Effector CD8-positive, alpha-beta T cell (primary cell): ENCODE data around the gene NLRP4.
"Not testable (repeated sequence)": the region's sequence is repeated elsewhere in the genome, so short reads cannot be mapped to it uniquely, and the experiment has no call there.

Experiments
- DNase-seq: peaks from one replicate; lab custom pipeline; 2025; lab: John Stamatoyannopoulos, UW

NLRP4 gene

DNA sequence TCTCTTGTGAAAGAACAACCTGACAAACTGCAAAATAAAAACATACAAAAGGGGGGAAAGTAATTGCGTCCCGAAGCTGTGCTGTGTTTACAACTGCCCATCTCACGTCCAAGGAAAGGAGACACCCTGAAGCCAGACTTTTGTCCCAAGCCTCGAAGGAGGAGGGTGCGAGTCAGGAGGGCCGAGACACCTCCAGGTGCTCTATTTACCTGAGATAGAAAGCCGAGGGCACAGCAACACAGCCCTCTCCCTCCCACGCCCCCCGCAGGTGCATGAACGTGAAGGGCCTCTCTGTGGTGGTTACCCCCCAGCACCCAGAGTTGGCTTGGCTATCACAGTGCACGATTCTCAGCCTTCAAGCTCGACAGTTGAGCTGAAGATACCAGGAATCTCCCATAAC lies 62.6 kb downstream of the NLRP4 start:
- DNase-seq, result no peak

DNA sequence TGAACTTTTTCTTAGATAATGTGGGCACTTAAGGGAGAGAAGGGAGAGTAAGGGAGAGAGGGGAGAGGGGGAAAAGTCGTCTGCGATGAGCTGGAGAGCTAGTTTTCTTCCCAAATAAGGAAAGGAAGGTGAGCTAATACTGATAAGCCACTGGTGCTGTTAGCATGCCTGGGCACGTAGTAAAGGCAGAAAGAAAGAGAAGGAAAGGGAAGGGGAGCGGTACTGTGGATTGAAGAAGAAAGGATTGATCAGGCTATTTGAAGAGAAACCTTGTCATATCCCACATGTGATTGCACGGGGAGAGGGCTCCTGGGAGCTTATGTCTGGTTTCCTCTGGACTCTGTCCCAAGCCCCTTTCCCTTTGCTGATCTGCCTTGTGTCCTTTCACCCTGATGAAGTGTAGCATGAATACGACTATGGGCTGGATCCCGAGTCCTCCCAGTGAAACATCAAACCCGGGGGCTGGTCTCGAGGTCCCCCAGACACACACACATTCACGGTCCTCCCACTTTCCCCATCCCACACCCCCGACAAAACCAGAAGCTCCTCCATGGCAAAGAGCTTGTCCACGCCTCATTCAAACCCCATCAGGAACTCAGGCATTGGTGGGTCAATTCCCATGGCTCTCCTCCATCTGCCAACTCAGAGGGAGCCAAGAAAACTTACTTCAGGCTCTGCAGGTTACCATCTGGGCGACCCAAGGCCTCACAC lies 65.2 kb downstream of the NLRP4 start:
- DNase-seq, result no peak

DNA sequence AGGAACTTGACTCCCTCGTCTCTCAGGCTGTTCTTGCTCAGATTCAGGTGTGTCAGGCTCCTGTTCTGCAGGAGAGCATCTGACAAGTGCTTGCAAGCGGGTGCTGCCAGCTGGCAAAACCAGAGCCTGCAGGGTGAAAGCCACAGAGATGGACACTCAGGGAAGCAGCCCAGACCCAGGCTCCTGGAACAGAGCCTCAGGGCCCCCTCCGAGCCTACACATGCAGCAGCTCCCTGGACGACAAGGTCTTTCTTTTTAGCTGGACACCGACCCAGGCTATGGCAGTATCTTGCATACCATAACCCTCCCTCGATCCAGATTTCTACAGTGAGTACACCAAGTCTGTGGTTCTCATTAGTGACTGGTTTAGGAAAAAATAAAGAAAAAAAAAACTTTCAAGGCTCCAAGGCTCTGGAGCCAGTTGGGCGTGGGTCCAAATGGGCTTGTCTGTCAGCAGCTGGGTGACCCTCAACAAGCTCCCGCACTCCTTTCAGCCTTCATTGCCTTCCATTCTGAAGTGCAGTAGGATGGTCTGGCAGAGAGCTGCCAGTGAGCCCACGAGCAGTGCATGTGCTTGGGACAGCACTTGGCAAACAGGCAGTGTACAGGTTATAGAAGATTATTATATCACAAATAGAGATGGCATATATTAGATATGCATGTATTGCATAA lies 65.9 kb downstream of the NLRP4 start:
- DNase-seq, result no peak

DNA sequence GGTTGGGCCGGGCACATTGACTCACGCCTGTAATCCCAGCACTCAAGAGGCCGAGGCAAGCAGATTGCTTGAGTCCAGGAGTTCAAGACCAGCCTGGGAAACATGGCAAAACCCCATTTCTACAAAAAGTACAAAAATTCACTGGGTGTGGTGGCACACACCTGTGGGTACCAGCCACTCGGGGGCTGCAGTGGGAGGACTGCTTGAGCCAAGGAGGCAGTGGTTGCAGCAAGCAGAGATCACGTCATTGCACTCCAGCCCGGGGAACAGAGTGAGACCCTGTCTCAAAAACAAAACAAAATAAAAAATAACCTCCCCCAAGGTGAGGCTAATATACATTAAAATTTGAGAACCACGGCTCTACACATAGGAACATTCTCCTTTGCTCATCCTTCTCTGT lies 70.9 kb downstream of the NLRP4 start:
- no peak for DNase-seq

DNA sequence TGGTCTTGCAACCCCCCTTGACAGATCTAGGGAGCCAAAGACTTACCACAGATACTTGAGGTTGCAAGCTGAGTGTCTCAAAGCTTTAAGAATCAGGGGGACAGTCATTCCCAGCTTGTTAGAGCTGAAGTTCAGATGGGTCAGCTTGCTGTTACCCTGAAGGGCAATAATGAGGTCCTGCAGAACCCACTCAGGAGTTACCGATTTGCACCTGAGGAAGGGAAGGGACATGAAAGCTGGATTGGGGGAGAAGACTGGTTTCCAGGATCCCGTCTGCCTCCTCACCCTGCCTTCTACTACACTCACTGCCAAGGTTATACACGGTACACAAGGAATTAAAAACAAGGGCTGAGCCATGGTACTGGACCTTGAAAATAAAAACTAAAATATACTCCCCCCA lies 71.4 kb downstream of the NLRP4 start:
- no peak for DNase-seq

DNA sequence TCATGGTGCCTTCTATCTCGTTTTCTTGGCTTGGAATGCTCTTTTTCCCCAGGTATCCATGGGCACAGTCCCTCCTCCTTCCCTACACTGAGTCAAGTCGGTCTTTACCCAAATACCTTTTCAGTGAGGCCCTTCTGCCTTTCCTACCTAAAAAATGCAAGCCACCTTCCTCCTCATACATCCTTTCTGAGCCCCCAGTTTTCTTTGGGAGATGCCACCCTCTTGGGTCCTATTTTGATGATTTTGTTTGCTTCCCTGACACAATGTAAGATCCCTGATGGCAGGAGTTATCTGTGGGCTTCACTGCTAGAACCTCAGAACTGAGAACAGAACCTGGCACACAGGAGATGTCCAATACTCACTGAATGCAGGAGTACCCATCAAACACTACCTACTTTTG lies 73.5 kb downstream of the NLRP4 start:
- DNase-seq, result no peak

DNA sequence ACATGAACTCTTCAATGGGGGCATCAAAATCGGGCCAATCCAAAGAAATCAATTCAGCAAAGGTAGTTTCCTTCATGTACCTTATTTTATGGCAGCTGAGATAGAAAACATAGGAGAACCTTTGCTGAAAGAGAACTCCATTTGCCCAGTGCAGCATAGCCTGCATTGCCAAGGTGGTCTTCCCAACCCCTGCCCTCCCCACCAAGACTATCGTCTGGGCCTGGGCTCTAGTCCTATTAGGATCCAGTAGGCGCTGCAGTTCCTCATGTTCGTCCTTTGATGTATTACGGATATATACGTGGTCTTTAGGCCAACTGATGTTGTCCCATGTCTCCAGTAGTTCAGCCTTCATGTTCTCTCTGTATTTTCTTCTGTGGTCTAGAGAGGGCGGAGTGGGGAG lies 76.6 kb downstream of the NLRP4 start:
- DNase-seq, result no peak

DNA sequence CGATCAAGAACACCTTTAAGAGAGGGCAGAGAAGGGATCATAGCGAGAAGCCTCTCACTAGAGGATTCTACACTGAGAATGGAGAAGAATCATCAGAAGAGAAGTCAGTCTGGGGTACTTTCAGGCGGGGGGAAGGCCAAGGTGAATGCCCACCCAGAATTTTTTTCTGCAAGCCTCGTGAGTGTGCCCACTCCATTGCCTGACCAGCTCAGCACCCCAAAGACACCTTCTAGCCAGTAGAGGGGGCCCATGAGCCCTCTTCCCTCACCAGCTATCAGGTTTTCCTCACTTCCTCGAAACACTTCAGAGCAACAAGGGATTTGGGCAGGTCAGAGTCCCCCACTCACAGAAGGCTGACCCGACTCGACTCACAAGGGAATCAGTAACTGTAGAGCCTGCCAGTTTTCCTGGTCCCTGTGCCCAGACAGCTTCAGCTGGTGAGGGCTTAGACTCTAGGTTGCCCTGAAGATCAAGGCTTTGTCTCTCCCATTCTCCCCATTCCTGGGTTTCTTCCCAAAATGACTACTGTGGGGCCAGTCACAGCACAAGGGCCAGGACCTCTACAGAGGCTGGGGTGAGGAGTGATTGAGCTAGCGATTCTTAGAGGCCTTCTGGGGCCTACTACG lies 77.4 kb downstream of the NLRP4 start:
- no peak for DNase-seq

DNA sequence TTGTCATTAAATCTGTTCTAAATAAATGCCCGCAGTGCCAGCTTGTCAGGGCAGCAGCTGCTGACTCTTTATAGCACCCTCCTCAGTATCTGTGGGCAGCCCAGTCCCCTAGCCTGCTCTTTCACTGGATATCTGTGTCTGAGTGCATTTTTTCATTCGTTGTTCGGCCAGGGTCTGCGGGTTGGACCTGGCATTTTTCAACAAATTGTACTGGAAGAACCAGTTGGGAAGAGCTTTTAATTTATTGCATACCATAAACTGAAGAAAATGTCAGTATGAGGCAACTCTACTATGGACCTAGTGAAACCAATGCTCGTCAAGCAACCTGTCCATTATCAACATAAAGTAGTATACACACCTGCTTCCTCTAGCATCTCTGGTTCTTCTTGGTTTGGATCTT lies 87.2 kb downstream of the NLRP4 start:
- no peak for DNase-seq

DNA sequence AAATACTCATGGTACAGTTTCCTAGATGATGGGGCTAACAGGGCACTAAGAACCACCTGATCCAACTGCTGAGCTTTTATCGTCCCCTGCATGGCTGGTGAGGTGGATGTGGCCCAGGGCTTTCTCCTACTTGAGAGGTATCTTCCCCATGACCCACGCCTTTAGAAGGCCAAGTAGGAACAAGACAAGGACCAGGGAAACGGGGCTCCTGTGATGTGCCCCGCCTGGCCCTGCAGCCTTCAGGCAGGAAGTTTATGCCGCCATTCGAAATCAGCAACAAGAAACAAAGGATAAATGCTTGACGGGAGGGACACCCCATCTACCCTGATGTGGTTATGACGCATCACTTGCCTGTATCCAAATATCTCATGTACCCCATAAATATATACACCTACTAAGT lies 91.7 kb downstream of the NLRP4 start:
- DNase-seq, result no peak

DNA sequence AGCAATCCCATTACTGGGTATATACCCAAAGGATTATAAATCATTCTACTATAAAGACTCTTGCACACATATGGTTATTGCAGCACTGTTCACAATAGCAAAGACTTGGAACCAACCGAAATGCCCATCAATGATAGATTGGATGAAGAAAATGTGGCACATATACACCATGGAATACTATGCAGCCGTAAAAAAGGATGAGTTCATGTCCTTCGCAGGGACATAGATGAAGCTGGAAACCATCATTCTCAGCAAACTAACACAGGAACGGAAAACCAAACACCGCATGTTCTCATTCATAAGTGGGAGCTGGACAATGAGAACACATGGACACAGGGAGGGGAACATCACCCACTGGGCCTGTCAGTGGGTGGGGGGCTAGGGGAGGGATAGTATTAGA lies 92.9 kb downstream of the NLRP4 start:
- not testable (repeated sequence) for DNase-seq

DNA sequence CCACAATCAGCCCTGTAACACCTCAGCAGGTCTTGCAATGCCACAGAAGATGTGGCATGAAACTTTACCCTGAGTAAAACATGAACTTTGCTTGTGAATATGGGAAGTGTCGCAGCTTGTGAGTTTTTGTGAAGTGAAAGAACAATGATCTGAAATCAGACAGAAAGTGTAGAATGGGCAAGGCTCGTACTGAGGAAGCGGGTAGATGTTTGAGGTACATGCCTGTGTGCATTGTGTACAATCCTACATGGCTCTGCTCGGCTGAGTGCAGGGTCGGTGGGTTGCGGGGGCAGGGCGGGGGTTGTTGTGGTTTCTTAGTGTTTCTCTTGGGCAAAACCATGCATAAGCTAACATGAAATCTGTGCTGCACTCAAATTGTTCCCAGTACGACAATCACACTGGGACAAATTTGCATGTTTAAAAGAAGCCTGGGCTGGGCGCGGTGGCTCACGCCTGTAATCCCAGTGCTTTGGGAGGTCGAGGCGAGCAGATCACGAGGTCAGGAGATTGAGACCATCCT lies 94.7 kb downstream of the NLRP4 start:
- no peak for DNase-seq
